Liver (tissue), 3 donors: Measurements from ENCODE around the gene RBM39.

Experiments
- EGR1 ChIP-seq, 2 donors: IDR thresholded peaks; 2 replicates each; pipeline ENCODE4 v1.6.1; 2016 to 2018; ENCODE audit warnings: antibody characterized with exemption in 2 of 2, low read depth in 2 of 2
- FOXA1 ChIP-seq: IDR thresholded peaks from 2 replicates; pipeline ENCODE4 v1.6.1; 2016; ENCODE audit warnings: antibody characterized with exemption
- HNF4A ChIP-seq, 2 donors: conservative IDR thresholded peaks; 2 replicates each; pipeline ENCODE4 v1.6.1; 2016; ENCODE audit warnings: antibody characterized with exemption in 2 of 2, mild to moderate bottlenecking in 2 of 2
- JUND ChIP-seq, 2 donors: IDR thresholded peaks; 2 replicates each; pipeline ENCODE4 v1.6.1; 2016; ENCODE audit warnings: antibody characterized with exemption in 2 of 2
- RAD21 ChIP-seq, 2 donors: IDR thresholded peaks; 2 replicates each; pipeline ENCODE4 v1.6.1; 2016; ENCODE audit warnings: antibody characterized with exemption in 2 of 2, mild to moderate bottlenecking in 2 of 2
- REST ChIP-seq: IDR thresholded peaks from 2 replicates; pipeline ENCODE4 v1.6.1; 2016; ENCODE audit warnings: antibody characterized with exemption, mild to moderate bottlenecking
- SP1 ChIP-seq: IDR thresholded peaks from 2 replicates; pipeline ENCODE4 v1.6.1; 2018; ENCODE audit warnings: antibody characterized with exemption, mild to moderate bottlenecking
- TAF1 ChIP-seq: conservative IDR thresholded peaks from 2 replicates; pipeline ENCODE4 v1.6.1; 2016; ENCODE audit warnings: antibody characterized with exemption, mild to moderate bottlenecking
- YY1 ChIP-seq: IDR thresholded peaks from 2 replicates; pipeline ENCODE4 v1.6.1; 2016; ENCODE audit warnings: antibody characterized with exemption, mild to moderate bottlenecking
- TF ChIP-seq, protein P1 (sequence below): fragments of 150-350 bp; IDR thresholded peaks from 2 replicates; pipeline ENCODE4 v1.5.1; 2017; ENCODE audit warnings: improper control_type of control experiment, low read depth, low read length; ENCODE audit not compliant: missing input control
- TF ChIP-seq, protein P2 (sequence below): IDR thresholded peaks from 2 replicates; pipeline ENCODE4 v1.6.1; 2016; ENCODE audit warnings: antibody characterized with exemption
- donor health status: healthy.
- donor health status: healthy.

DNA sequence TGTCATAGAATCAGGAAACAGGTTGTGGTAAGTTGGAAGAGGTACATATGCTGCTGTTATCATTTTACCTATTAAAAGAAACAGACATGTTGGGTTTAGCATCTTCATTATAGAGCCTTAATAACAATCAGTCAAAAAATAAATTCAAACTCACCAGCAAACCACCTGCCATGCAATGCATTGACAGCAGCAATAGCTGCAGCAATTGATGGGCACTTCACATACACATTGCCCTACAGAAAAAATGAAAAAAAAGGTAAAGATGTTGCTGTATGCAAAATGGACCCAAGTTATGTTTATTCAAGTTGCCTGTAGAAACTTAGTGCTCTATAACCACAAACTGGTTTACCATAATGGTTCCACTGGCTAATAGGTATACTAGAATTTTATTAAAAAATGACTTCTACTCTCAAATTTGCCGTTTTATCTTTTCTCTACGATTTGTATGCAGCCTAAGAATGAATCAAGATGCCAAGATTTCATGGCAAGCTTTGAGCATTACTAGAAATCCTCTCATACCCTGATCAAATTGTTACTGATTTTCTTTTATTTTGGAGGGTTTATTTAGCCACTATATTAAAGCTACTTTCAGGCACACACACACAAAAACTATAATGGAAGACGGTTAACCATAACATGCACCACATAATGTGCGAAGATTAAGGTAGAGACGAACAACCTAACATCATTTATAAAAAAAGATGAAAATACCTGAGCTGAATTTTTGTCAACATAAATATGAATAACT lies 37.4 kb downstream of the RBM39 start:
- TF ChIP-seq, protein P1, sequence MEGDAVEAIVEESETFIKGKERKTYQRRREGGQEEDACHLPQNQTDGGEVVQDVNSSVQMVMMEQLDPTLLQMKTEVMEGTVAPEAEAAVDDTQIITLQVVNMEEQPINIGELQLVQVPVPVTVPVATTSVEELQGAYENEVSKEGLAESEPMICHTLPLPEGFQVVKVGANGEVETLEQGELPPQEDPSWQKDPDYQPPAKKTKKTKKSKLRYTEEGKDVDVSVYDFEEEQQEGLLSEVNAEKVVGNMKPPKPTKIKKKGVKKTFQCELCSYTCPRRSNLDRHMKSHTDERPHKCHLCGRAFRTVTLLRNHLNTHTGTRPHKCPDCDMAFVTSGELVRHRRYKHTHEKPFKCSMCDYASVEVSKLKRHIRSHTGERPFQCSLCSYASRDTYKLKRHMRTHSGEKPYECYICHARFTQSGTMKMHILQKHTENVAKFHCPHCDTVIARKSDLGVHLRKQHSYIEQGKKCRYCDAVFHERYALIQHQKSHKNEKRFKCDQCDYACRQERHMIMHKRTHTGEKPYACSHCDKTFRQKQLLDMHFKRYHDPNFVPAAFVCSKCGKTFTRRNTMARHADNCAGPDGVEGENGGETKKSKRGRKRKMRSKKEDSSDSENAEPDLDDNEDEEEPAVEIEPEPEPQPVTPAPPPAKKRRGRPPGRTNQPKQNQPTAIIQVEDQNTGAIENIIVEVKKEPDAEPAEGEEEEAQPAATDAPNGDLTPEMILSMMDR: no peak
- TF ChIP-seq REST (no peak), JUND (IDR thresholded peaks at IDR 0.05) (no peak), SP1 (no peak), YY1 (no peak), TAF1 (no peak), HNF4A (conservative IDR thresholded peaks at IDR 0.05) (no peak), EGR1 (IDR thresholded peaks at IDR 0.05; ENCODE audit: low read depth in 2 of 2) (no peak), FOXA1 (no peak), RAD21 (IDR thresholded peaks at IDR 0.05) (no peak)
- TF ChIP-seq, protein P2, sequence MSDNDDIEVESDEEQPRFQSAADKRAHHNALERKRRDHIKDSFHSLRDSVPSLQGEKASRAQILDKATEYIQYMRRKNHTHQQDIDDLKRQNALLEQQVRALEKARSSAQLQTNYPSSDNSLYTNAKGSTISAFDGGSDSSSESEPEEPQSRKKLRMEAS: no peak
